Keratinocyte (primary cell): ENCODE measurements around the gene URB2. TPM values are rescaled to one million over a fixed set of nuclear protein-coding genes. Genes with fewer than 3 reads are reported as not detected.
A peak's percentile ranks its signal among the peaks of the same experiment; 100 is the strongest.

ENCODE experiments used
- DNase-seq: peaks from one replicate; pipeline ENCODE4 v3.0.0-alpha.2; 2011; ENCODE audit warnings: low read depth, missing footprints, low spot score
- FAIRE-seq: peaks from 2 replicates; lab custom pipeline; 2011; peaks lifted over from hg19 to GRCh38; lab: Jason Lieb, UNC
- H2AFZ ChIP-seq: 2 replicates; pipeline ENCODE4 v1.6.0; 2012; ENCODE audit warnings: low read length, control low read depth, inconsistent platforms; ENCODE audit not compliant: control insufficient read depth
- H3K27ac ChIP-seq: 2 replicates; pipeline ENCODE4 v1.5.1; 2011; ENCODE audit warnings: low read length; ENCODE audit not compliant: control insufficient read depth, insufficient read depth
- H3K27me3 ChIP-seq: 3 replicates; pipeline ENCODE4 v1.6.0; 2011; ENCODE audit warnings: low read length; ENCODE audit not compliant: control insufficient read depth, insufficient read depth; ENCODE audit errors: extremely low read depth
- H3K36me3 ChIP-seq, 2 experiments: 2 replicates in 1 of 2; 3 replicates in 1 of 2; pipeline ENCODE4 v1.5.1; 2011; ENCODE audit warnings: low read length in 2 of 2, mild to moderate bottlenecking in 1 of 2; ENCODE audit not compliant: control insufficient read depth in 2 of 2, insufficient read depth in 2 of 2; ENCODE audit errors: extremely low read depth in 1 of 2
- H3K4me1 ChIP-seq: 3 replicates; pipeline ENCODE4 v1.5.1; 2011; ENCODE audit warnings: low read length; ENCODE audit not compliant: control insufficient read depth, insufficient read depth; ENCODE audit errors: extremely low read depth
- H3K4me2 ChIP-seq: 3 replicates; pipeline ENCODE4 v1.6.0; 2011; ENCODE audit warnings: low read depth, low read length; ENCODE audit not compliant: control insufficient read depth, insufficient read depth; ENCODE audit errors: extremely low read depth
- H3K4me3 ChIP-seq, 3 experiments: fragments of 200-600 bp in 1 of 3; sonication (generic) in 1 of 3; 2 replicates in 2 of 3; 3 replicates in 1 of 3; pipeline ENCODE4 v1.5.1; 2011 to 2016; ENCODE audit warnings: low read length in 3 of 3, mild to moderate bottlenecking in 3 of 3, control low read depth in 2 of 3, inconsistent platforms in 1 of 3, low read depth in 1 of 3, mixed read lengths in 1 of 3, mixed run types in 1 of 3, moderate library complexity in 1 of 3; ENCODE audit not compliant: control insufficient read depth in 2 of 3, insufficient read depth in 2 of 3; ENCODE audit errors: extremely low read depth in 1 of 3
- H3K79me2 ChIP-seq: 2 replicates; pipeline ENCODE4 v1.6.0; 2012; ENCODE audit warnings: low read length; ENCODE audit not compliant: control insufficient read depth, insufficient read depth
- H3K9ac ChIP-seq: 3 replicates; pipeline ENCODE4 v1.6.0; 2011; ENCODE audit warnings: low read length; ENCODE audit not compliant: control insufficient read depth, insufficient read depth; ENCODE audit errors: extremely low read depth
- H3K9me1 ChIP-seq: 3 replicates; pipeline ENCODE4 v1.6.0; 2011; ENCODE audit warnings: low read length; ENCODE audit not compliant: control insufficient read depth, insufficient read depth; ENCODE audit errors: extremely low read depth
- H3K9me3 ChIP-seq: 2 replicates; pipeline ENCODE4 v1.5.1; 2012; ENCODE audit warnings: low read depth, low read length; ENCODE audit not compliant: control insufficient read depth
- H4K20me1 ChIP-seq: 3 replicates; pipeline ENCODE4 v1.6.0; 2011; ENCODE audit warnings: low read length; ENCODE audit not compliant: control insufficient read depth, insufficient read depth; ENCODE audit errors: extremely low read depth
- CTCF ChIP-seq, 3 experiments: IDR thresholded peaks in 1 of 3; conservative IDR thresholded peaks in 1 of 3; optimal IDR thresholded peaks in 1 of 3; 2 replicates in 2 of 3; 3 replicates in 1 of 3; pipeline versions ENCODE3 to v1.5.1; 2011; ENCODE audit warnings: low read length in 3 of 3, mild to moderate bottlenecking in 3 of 3, moderate library complexity in 2 of 3, control low read depth in 1 of 3, inconsistent platforms in 1 of 3; ENCODE audit not compliant: insufficient read depth in 2 of 3; ENCODE audit errors: extremely low read depth in 1 of 3
- EZH2 ChIP-seq: IDR thresholded peaks from one replicate; pipeline ENCODE4 v1.6.1; 2012; ENCODE audit warnings: inconsistent platforms, mild to moderate bottlenecking, low read length, moderate library complexity
- dilution Hi-C: fragments of 300-500 bp; cut with MboI; formaldehyde crosslinking; loops from one replicate; pipeline ENCODE4 v1.7.0; 2020; ENCODE audit warnings: low sequenced_read_pairs; ENCODE audit not compliant: extremely low pct_ligation_motif_present
- polyA plus RNA-seq, 5 experiments: library from polyadenylated mRNA; depleted of rRNA in 3 of 5; stranded (reverse) in 3 of 5; stranded (forward) in 1 of 5; unstranded in 1 of 5; fragments of >200 nt; gene quantifications; 1 replicate in 1 of 5; 2 replicates in 3 of 5; 3 replicates in 1 of 5; pipeline versions ENCODE4 v1.2.1 to v1.2.3, GENCODE V29; 2011 to 2012; ENCODE audit warnings: missing spikeins in 2 of 5, low read depth in 1 of 5, low replicate concordance in 1 of 5

The URB2 gene
- polyA plus RNA-seq, 1 donor (not counting 4 experiments of a cell fraction or from before 2014, with no cell fraction given): 8.5 TPM

GRCh38 chr1:229623225-229623624 lies 2.8 kb upstream of the URB2 start:
- Histone ChIP-seq H3K4me1 (peaks cover 22% of the 10 kb centered on the region), H3K4me3 (no peak overlapping the region)
- dilution Hi-C loops: no loop called here

GRCh38 chr1:229623838-229624237 lies 2.2 kb upstream of the URB2 start:
- DNase-seq (no peak), FAIRE-seq (no peak)
- H3K79me2 ChIP-seq: peaks cover 91% of the 10 kb centered on the region
- dilution Hi-C loops: no loop called here
- H3K4me1 ChIP-seq: peaks cover 22% of the 10 kb centered on the region
- peak overlapping the region; percentile 3 for H3K4me2 ChIP-seq
- no peaks in the 10 kb centered on the region for H3K36me3 ChIP-seq
- H2AFZ ChIP-seq: no peak overlapping the region
- no peak overlapping the region for H3K9ac ChIP-seq
- H3K27ac ChIP-seq: no peak overlapping the region
- peaks cover 15% of the 10 kb centered on the region for H4K20me1 ChIP-seq
- H3K27me3 ChIP-seq: no peaks in the 10 kb centered on the region
- no peak overlapping the region for H3K4me3 ChIP-seq
- H3K9me1 ChIP-seq: peaks cover 2% of the 10 kb centered on the region
- H3K9me3 ChIP-seq: no peaks in the 10 kb centered on the region
- no peak for TF ChIP-seq EZH2
- no peak for TF ChIP-seq CTCF (optimal IDR thresholded peaks at IDR 0.05 in 1 of 3, IDR thresholded peaks at IDR 0.05 in 1 of 3, conservative IDR thresholded peaks at IDR 0.05 in 1 of 3; ENCODE audit: extremely low read depth in 1 of 3, insufficient read depth in 2 of 3, low read length in 3 of 3)

More at GRCh38 chr1:229623225-229623624, 2.8 kb upstream of the URB2 start:
- H3K27ac ChIP-seq: no peak overlapping the region
- H3K9ac ChIP-seq: no peak overlapping the region
- no peak for DNase-seq
- H3K79me2 ChIP-seq: peaks cover 91% of the 10 kb centered on the region
- no peak for FAIRE-seq
- peaks cover 15% of the 10 kb centered on the region for H4K20me1 ChIP-seq
- no peak overlapping the region for H2AFZ ChIP-seq
- H3K27me3 ChIP-seq: no peaks in the 10 kb centered on the region
- H3K4me2 ChIP-seq: no peak overlapping the region
- TF ChIP-seq EZH2 (no peak), CTCF (optimal IDR thresholded peaks at IDR 0.05 in 1 of 3, IDR thresholded peaks at IDR 0.05 in 1 of 3, conservative IDR thresholded peaks at IDR 0.05 in 1 of 3; ENCODE audit: extremely low read depth in 1 of 3, insufficient read depth in 2 of 3, low read length in 3 of 3) (no peak)
- H3K9me3 ChIP-seq: no peaks in the 10 kb centered on the region
- H3K9me1 ChIP-seq: peaks cover 2% of the 10 kb centered on the region
- H3K36me3 ChIP-seq: no peaks in the 10 kb centered on the region
